Peyer's patch (tissue), 4 donors: ENCODE measurements around the gene TPRX1. TPM values are rescaled to one million over a fixed set of nuclear protein-coding genes. Genes with fewer than 3 reads are reported as not detected.

Experiments
- DNase-seq, 3 donors: peaks; one replicate each; pipeline ENCODE4 v3.0.0-alpha.2; 2017 to 2019
- H3K27ac ChIP-seq, 4 donors: fragments of 200-600 bp; sonication (generic); one replicate each; pipeline ENCODE4 v1.5.1; 2016 to 2019
- H3K27me3 ChIP-seq, 2 donors: fragments of 200-600 bp; sonication (generic); one replicate each; pipeline ENCODE4 v1.5.1; 2019
- H3K36me3 ChIP-seq, 3 donors: fragments of 200-600 bp; sonication (generic); one replicate each; pipeline ENCODE4 v1.5.1; 2016 to 2019
- H3K4me1 ChIP-seq, 4 donors: fragments of 200-600 bp; sonication (generic); one replicate each; pipeline ENCODE4 v1.5.1; 2016 to 2019
- H3K4me3 ChIP-seq, 4 donors: fragments of 200-600 bp; sonication (generic); 1 replicate in 3 of 4; 2 replicates in 1 of 4; pipeline ENCODE4 v1.5.1; 2016 to 2019; ENCODE audit warnings: mild to moderate bottlenecking in 1 of 4
- H3K9me3 ChIP-seq, 4 donors: fragments of 200-600 bp; sonication (generic); one replicate each; pipeline ENCODE4 v1.5.1; 2016 to 2019; ENCODE audit warnings: mild to moderate bottlenecking in 1 of 4
- POLR2A ChIP-seq, 2 donors: fragments of 450-650 bp; IDR thresholded peaks; one replicate each; pipeline ENCODE4 v1.5.1; 2017; ENCODE audit warnings: antibody characterized with exemption in 2 of 2, mild to moderate bottlenecking in 2 of 2, moderate library complexity in 2 of 2
- small RNA-seq, 2 donors: library from RNA; depleted of rRNA; stranded (forward); fragments of <200 nt; gene quantifications; one replicate each; pipeline ENCODE3, GENCODE V24; 2016
- total RNA-seq, 4 donors: library from RNA; depleted of rRNA; stranded (reverse); fragments of >200 nt; gene quantifications; one replicate each; pipeline ENCODE4 v1.1.0, GENCODE V29; 2016
- TF ChIP-seq, protein P1 (sequence below), 6 experiments: fragments of 450-650 bp in 4 of 6; fragments of 200-600 bp in 2 of 6; sonication (generic) in 1 of 6; IDR thresholded peaks; one replicate each; pipeline ENCODE4 v1.5.1; 2017 to 2019; ENCODE audit warnings: antibody characterized with exemption in 6 of 6, mild to moderate bottlenecking in 3 of 6, moderate library complexity in 1 of 6

TPRX1 gene
- total RNA-seq, 4 donors from 2014 or later: not detected

- Histone ChIP-seq H3K27ac (no peak overlapping the region), H3K27me3 (no peaks in the 10 kb centered on the region), H3K9me3 (no peaks in the 10 kb centered on the region), H3K4me3 (no peak overlapping the region), H3K4me1 (peaks cover 0 to 20% (median 3%) of the 10 kb centered on the region in 4 donors), H3K36me3 (peaks cover 0 to 100% (median 4%) of the 10 kb centered on the region in 3 donors)
- TF ChIP-seq POLR2A (IDR thresholded peaks at IDR 0.05): no peak
- TF ChIP-seq, protein P1, sequence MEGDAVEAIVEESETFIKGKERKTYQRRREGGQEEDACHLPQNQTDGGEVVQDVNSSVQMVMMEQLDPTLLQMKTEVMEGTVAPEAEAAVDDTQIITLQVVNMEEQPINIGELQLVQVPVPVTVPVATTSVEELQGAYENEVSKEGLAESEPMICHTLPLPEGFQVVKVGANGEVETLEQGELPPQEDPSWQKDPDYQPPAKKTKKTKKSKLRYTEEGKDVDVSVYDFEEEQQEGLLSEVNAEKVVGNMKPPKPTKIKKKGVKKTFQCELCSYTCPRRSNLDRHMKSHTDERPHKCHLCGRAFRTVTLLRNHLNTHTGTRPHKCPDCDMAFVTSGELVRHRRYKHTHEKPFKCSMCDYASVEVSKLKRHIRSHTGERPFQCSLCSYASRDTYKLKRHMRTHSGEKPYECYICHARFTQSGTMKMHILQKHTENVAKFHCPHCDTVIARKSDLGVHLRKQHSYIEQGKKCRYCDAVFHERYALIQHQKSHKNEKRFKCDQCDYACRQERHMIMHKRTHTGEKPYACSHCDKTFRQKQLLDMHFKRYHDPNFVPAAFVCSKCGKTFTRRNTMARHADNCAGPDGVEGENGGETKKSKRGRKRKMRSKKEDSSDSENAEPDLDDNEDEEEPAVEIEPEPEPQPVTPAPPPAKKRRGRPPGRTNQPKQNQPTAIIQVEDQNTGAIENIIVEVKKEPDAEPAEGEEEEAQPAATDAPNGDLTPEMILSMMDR (IDR thresholded peaks at IDR 0.05): no peak
- no peak for DNase-seq
Observed at GRCh38 chr19:47752440-47753211, 51.7 kb downstream of the TPRX1 start.

Small RNA genes lying within 50 kb of the gene (small RNA-seq; reads per million reads assigned to genes)
- gene AC008745.1 (0 reads per million in 2 donors), gene SNORD23 (0 reads per million in 2 donors)

Other genes with a start within 250 kb of the TPRX1 start
- gene ZNF541, start 231.4 kb downstream of the TPRX1 start, total RNA-seq: not detected
- gene BICRA, start 195.4 kb downstream of the TPRX1 start, total RNA-seq: 10 to 100 TPM in 3 of 4 donors, 1 to 10 TPM in 1; 8.2 to 14.9 (median 13.3) TPM
- gene EHD2, start 91.1 kb downstream of the TPRX1 start, total RNA-seq: 100 to 1,000 TPM in 1 of 4 donors, 10 to 100 TPM in 3; 11.2 to 117 (median 23.0) TPM
- gene NOP53, start 59.0 kb downstream of the TPRX1 start, total RNA-seq: 100 to 1,000 TPM in 3 of 4 donors, 10 to 100 TPM in 1; 86.2 to 179 (median 159) TPM
- 100 to 1,000 TPM; 247 to 321 (median 276) TPM for gene SELENOW, start 25.8 kb downstream of the TPRX1 start, total RNA-seq
- gene CRX, start 17.4 kb upstream of the TPRX1 start, total RNA-seq: not detected
- gene TPRX2, start 54.7 kb upstream of the TPRX1 start, total RNA-seq: not detected
- 100 to 1,000 TPM in 1 of 4 donors, 10 to 100 TPM in 2, not detected in 1; 22.3 to 126 (median 55.8) TPM for gene SULT2A1, start 81.8 kb upstream of the TPRX1 start, total RNA-seq
- gene BSPH1, start 187.6 kb upstream of the TPRX1 start, total RNA-seq: not detected
- gene ELSPBP1, start 190.1 kb upstream of the TPRX1 start, total RNA-seq: not detected
- not detected for gene CABP5, start 239.5 kb upstream of the TPRX1 start, total RNA-seq